Measurements from ENCODE around the gene HPD. TPM values are rescaled to one million over a fixed set of nuclear protein-coding genes. Genes with fewer than 3 reads are reported as not detected.

HPD gene
- total RNA-seq, 1 donor from 2014 or later: not detected

Other genes with a start within 250 kb of the HPD start
- gene ORAI1, start 232.3 kb downstream of the HPD start, total RNA-seq: 29.7 and 37.4 TPM in 2 replicates
- 0.73 and 0.88 TPM in 2 replicates for gene MORN3, start 189.2 kb downstream of the HPD start, total RNA-seq
- 12.2 and 13.7 TPM in 2 replicates for gene TMEM120B, start 146.1 kb downstream of the HPD start, total RNA-seq
- 26.1 and 50.7 TPM in 2 replicates for gene RHOF, start 65.2 kb downstream of the HPD start, total RNA-seq
- 7.1 and 15.2 TPM in 2 replicates for gene SETD1B, start 54.9 kb downstream of the HPD start, total RNA-seq
- gene PSMD9, start 29.9 kb upstream of the HPD start, total RNA-seq: 68.3 and 75.0 TPM in 2 replicates
- 3.0 and 13.5 TPM in 2 replicates for gene CFAP251, start 59.7 kb upstream of the HPD start, total RNA-seq
- 9.8 and 13.7 TPM in 2 replicates for gene BCL7A, start 163.0 kb upstream of the HPD start, total RNA-seq
- 30.7 and 43.9 TPM in 2 replicates for gene MLXIP, start 219.9 kb upstream of the HPD start, total RNA-seq